Esophagus muscularis mucosa (tissue), 4 donors: ENCODE results near the gene TMED10. TPM values are rescaled to one million over a fixed set of nuclear protein-coding genes. Genes with fewer than 3 reads are reported as not detected.

Source experiments
- DNase-seq: peaks from one replicate; pipeline ENCODE4 v3.0.0-alpha.2; 2017; ENCODE audit errors: extremely low spot score
- H3K27ac ChIP-seq, 4 donors: fragments of 200-600 bp; sonication (generic); replicated peaks in 1 of 4; 1 replicate in 3 of 4; 2 replicates in 1 of 4; pipeline ENCODE4 v1.5.1; 2016 to 2019; ENCODE audit warnings: mild to moderate bottlenecking in 1 of 4
- H3K27me3 ChIP-seq, 4 donors: fragments of 200-600 bp; sonication (generic); one replicate each; pipeline versions ENCODE4 v1.5.1 to v1.6.0; 2016 to 2019
- H3K36me3 ChIP-seq, 4 donors: fragments of 200-600 bp; sonication (generic); one replicate each; pipeline ENCODE4 v1.5.1; 2016 to 2019
- H3K4me1 ChIP-seq, 4 donors: fragments of 200-600 bp; sonication (generic); one replicate each; pipeline ENCODE4 v1.5.1; 2016 to 2019
- H3K4me3 ChIP-seq, 4 donors: fragments of 200-600 bp; sonication (generic); 1 replicate in 2 of 4; 2 replicates in 2 of 4; pipeline ENCODE4 v1.5.1; 2016 to 2019; ENCODE audit warnings: mild to moderate bottlenecking in 4 of 4, moderate library complexity in 1 of 4
- H3K9me3 ChIP-seq, 4 donors: fragments of 200-600 bp; sonication (generic); 1 replicate in 3 of 4; 2 replicates in 1 of 4; pipeline ENCODE4 v1.5.1; 2016 to 2019
- EP300 ChIP-seq: sonication (generic); formaldehyde crosslinking; IDR thresholded peaks from one replicate; pipeline ENCODE4 v1.6.1; 2017; ENCODE audit warnings: antibody characterized with exemption
- POLR2A ChIP-seq: fragments of 450-650 bp; IDR thresholded peaks from one replicate; pipeline ENCODE4 v1.6.1; 2017; ENCODE audit warnings: antibody characterized with exemption, moderate library complexity, mild to moderate bottlenecking, low read depth
- POLR2AphosphoS5 ChIP-seq, 2 donors: sonication (generic); formaldehyde crosslinking; IDR thresholded peaks; one replicate each; pipeline ENCODE4 v1.6.1; 2017; ENCODE audit warnings: antibody characterized with exemption in 2 of 2
- WGBS: methylation state at CpG from one replicate; pipeline ENCODE4 v1.1.5; 2018; 5-methylcytosine and 5-hydroxymethylcytosine counted together
- intact Hi-C: fragments of 100-400 bp; cut with DNase I; formaldehyde crosslinking; loops from one replicate; pipeline ENCODE4 v1.15.1; 2023
- total RNA-seq, 4 donors: library from RNA; depleted of rRNA; stranded (reverse); fragments of >200 nt; gene quantifications; one replicate each; pipeline versions ENCODE4 v1.1.0 to v1.2.1, GENCODE V29; 2016
- TF ChIP-seq, protein P1 (sequence below), 3 experiments: fragments of 200-600 bp in 2 of 3; fragments of 450-650 bp in 1 of 3; sonication (generic) in 2 of 3; IDR thresholded peaks; one replicate each; pipeline ENCODE4 v1.5.1; 2017 to 2019; ENCODE audit warnings: antibody characterized with exemption in 3 of 3, mild to moderate bottlenecking in 2 of 3, moderate library complexity in 1 of 3

TMED10 gene
- total RNA-seq, 4 donors from 2014 or later: 115 to 164 (median 129) TPM

DNA sequence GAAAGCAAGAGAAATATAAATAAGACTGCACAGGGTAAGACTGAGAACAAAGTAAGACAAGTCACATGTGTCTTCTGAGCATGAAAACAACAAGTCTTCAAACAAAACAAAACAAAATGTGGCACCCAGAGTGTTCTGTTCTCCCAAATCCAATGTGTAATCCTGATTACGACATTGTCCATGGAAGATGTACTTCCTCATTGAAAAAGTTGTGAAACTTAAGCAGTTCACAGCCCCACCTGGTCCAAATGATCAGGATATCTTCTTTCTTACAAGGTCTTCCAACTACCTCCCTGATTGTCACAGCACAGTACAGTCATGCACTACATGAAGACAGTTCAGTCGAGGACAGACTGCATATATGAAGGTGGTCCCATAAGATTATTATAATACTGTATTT, 26.3 kb downstream of the TMED10 start:
- WGBS: 77% methylated on average over 2 of the region's 2 CpGs

DNA sequence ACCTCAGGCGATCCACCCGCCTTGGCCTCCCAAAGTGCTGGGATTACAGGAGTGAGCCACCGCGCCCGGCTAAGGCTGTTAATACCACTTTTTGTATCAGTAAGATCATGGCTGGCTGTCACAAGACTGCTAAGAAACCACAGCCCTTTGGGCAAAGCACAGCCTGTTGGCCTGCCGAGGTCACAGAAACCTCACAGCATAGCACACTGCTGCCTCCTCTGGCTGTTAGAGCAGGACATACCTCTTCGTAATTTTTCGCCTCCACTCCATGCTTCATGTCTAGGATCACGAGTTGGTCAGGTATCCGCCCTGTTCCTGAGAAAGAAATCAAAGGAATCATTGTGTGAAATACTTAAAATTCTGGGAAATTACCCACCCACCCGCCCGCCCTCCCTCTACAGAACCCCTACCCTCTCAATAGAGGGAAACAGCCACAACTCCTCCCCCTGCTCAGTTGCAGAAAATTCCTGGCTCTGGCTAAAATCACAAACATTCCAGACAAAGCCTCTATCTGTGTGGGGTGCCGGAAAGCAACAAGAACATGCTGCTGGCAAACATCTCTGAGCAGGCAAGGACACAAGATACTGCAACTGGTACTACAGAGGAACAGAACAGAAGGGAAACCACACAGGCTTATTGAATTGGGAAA, 28.9 kb downstream of the TMED10 start:
- peak overlapping the region; percentile 74 to 82 (median 82) for H3K27ac ChIP-seq
- no peak overlapping the region for H3K4me3 ChIP-seq
- 66% methylated on average over 13 of the region's 13 CpGs for WGBS
- peak; percentile 94 for DNase-seq
- peak; percentile 55 to 62 for TF ChIP-seq POLR2AphosphoS5 (IDR thresholded peaks at IDR 0.05)
- TF ChIP-seq POLR2A: no peak
- TF ChIP-seq EP300: peak; percentile 25
- TF ChIP-seq, protein P1, sequence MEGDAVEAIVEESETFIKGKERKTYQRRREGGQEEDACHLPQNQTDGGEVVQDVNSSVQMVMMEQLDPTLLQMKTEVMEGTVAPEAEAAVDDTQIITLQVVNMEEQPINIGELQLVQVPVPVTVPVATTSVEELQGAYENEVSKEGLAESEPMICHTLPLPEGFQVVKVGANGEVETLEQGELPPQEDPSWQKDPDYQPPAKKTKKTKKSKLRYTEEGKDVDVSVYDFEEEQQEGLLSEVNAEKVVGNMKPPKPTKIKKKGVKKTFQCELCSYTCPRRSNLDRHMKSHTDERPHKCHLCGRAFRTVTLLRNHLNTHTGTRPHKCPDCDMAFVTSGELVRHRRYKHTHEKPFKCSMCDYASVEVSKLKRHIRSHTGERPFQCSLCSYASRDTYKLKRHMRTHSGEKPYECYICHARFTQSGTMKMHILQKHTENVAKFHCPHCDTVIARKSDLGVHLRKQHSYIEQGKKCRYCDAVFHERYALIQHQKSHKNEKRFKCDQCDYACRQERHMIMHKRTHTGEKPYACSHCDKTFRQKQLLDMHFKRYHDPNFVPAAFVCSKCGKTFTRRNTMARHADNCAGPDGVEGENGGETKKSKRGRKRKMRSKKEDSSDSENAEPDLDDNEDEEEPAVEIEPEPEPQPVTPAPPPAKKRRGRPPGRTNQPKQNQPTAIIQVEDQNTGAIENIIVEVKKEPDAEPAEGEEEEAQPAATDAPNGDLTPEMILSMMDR (IDR thresholded peaks at IDR 0.05): peak in 2 of 3 experiments; percentile 13 to 54
- H3K27me3 ChIP-seq: no peaks in the 10 kb centered on the region
- intact Hi-C loops: no loop called here
- peaks cover 31 to 87% (median 70%) of the 10 kb centered on the region in 4 donors for H3K4me1 ChIP-seq
- H3K9me3 ChIP-seq: no peaks in the 10 kb centered on the region
- H3K36me3 ChIP-seq: peaks cover 0 to 48% (median 25%) of the 10 kb centered on the region in 4 donors

More for the DNA sequence above, 26.3 kb downstream of the TMED10 start:
- Histone ChIP-seq H3K36me3 (peaks cover 0 to 40% (median 22%) of the 10 kb centered on the region in 4 donors), H3K4me1 (peaks cover 25 to 74% (median 59%) of the 10 kb centered on the region in 4 donors), H3K27ac (peak overlapping the region; percentile 74 to 82 (median 82)), H3K27me3 (no peaks in the 10 kb centered on the region), H3K4me3 (no peak overlapping the region), H3K9me3 (no peaks in the 10 kb centered on the region)
- DNase-seq: no peak
- peak; percentile 9 to 54 for TF ChIP-seq POLR2AphosphoS5 (IDR thresholded peaks at IDR 0.05)
- TF ChIP-seq, protein P1 (IDR thresholded peaks at IDR 0.05): no peak
- no peak for TF ChIP-seq POLR2A
- intact Hi-C loops: no loop called here

DNA sequence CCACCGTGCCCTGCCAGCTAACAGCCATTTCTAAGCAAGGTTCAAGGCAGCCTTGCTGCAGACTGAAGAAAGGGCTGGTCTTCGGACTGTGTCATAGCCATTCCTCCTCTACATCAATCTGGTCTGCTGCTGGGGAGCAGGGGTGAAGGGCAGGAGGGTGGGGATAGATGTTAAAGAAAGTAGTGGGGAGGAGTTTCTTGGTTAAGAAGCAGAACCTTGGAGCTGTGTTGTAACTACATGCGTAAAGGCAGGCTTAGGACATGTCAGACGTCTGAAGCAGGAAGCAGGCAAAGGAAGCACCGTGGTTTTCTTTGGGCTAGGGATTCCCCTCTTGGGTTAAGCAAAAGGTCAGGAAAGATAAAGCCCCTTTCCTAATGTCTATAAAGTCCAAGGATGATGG, 31.5 kb downstream of the TMED10 start:
- TF ChIP-seq, protein P1 (IDR thresholded peaks at IDR 0.05): no peak
- TF ChIP-seq EP300: peak; percentile 38
- no peak for TF ChIP-seq POLR2A
- peak; percentile 4 to 45 for TF ChIP-seq POLR2AphosphoS5 (IDR thresholded peaks at IDR 0.05)
- no peaks in the 10 kb centered on the region for H3K27me3 ChIP-seq
- intact Hi-C loops: no loop called here
- peaks cover 0 to 32% (median 7%) of the 10 kb centered on the region in 4 donors for H3K36me3 ChIP-seq
- peak overlapping the region; percentile 47 to 82 (median 78) for H3K27ac ChIP-seq
- no peak overlapping the region for H3K4me3 ChIP-seq
- 63% methylated on average over 5 of the region's 5 CpGs for WGBS
- H3K9me3 ChIP-seq: no peaks in the 10 kb centered on the region
- DNase-seq: no peak
- H3K4me1 ChIP-seq: peaks cover 31 to 83% (median 70%) of the 10 kb centered on the region in 4 donors

DNA sequence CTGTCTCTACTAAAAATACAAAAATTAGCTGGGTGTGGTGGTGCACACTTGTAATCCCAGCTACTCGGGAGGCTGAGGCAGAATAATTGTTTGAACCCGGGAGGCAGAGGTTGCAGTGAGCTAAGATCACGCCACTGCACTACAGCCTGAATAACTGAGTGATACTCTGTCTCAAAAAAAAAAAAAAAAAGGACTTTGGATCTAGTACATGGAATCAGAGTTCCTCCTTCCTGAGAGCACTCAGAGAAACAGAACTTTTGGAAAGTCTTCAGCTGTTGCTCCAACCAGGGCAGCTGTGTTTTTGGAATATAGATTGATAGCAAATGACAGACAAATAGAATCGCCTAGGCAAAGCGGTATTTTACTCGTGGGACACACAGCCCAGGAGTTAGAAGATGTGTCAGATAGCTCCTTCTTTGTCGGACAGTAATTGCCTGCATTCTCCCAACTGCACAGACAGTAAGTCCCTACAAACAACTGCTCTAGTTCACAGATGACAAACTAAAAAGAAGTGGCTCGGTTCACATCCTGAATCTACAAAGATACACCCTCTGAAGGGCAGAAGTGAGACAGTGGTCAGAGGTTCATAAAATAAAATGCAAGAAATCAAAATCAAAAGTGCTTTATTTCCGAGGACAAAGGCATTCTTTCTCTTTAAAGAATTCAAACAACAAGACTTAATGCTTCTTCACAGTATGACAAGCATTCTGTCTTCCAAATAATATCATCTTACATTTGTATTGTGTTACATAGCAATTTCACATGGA, 32.5 kb downstream of the TMED10 start:
- H3K9me3 ChIP-seq: no peaks in the 10 kb centered on the region
- H3K4me3 ChIP-seq: no peak overlapping the region
- H3K4me1 ChIP-seq: peaks cover 29 to 84% (median 66%) of the 10 kb centered on the region in 4 donors
- peak overlapping the region; percentile 37 to 82 (median 78) for H3K27ac ChIP-seq
- intact Hi-C loops: no loop called here
- H3K36me3 ChIP-seq: peaks cover 0 to 22% (median 4%) of the 10 kb centered on the region in 4 donors
- no peaks in the 10 kb centered on the region for H3K27me3 ChIP-seq
- no peak for DNase-seq
- TF ChIP-seq, protein P1 (IDR thresholded peaks at IDR 0.05): no peak
- TF ChIP-seq POLR2AphosphoS5 (IDR thresholded peaks at IDR 0.05): no peak
- no peak for TF ChIP-seq POLR2A
- TF ChIP-seq EP300: no peak
- 86% methylated on average over 9 of the region's 9 CpGs for WGBS
